H1 (cell line): Measurements from ENCODE around the gene RNU6-9. TPM values are rescaled to one million over a fixed set of nuclear protein-coding genes. Genes with fewer than 3 reads are reported as not detected.

Source experiments
- ATF3 ChIP-seq: IDR thresholded peaks from 2 replicates; pipeline ENCODE4 v1.6.1; 2011; ENCODE audit warnings: low read depth, mild to moderate bottlenecking, low read length; ENCODE audit not compliant: insufficient read depth
- POU5F1 ChIP-seq: IDR thresholded peaks from 2 replicates; pipeline ENCODE4 v1.6.1; 2011; ENCODE audit warnings: low read depth, mild to moderate bottlenecking, low read length, moderate library complexity
- SAP30 ChIP-seq: fragments of 300-600 bp; sonication (generic); IDR thresholded peaks from 2 replicates; pipeline ENCODE4 v1.7.1; 2012; ENCODE audit warnings: low read length, moderate library complexity, mild to moderate bottlenecking, inconsistent platforms; ENCODE audit not compliant: insufficient read depth, insufficient replicate concordance
- SUZ12 ChIP-seq: fragments of 200-600 bp; sonication (generic); IDR thresholded peaks from 2 replicates; pipeline ENCODE4 v1.6.1; 2012; ENCODE audit warnings: mild to moderate bottlenecking, inconsistent platforms, low read length, moderate library complexity, mixed read lengths
- polyA plus RNA-seq, 7 experiments: library from polyadenylated mRNA; depleted of rRNA in 3 of 7; stranded (reverse) in 5 of 7; unstranded in 2 of 7; fragments of >200 nt in 5 of 7; fragments of 200-250 nt in 2 of 7; gene quantifications; 1 replicate in 5 of 7; 2 replicates in 1 of 7; 4 replicates in 1 of 7; pipeline versions ENCODE4 v1.2.1 to v1.2.3, GENCODE V29; 2011 to 2013; ENCODE audit warnings: missing spikeins in 2 of 7, mixed read lengths in 2 of 7
- total RNA-seq: library from RNA; stranded (reverse); fragmentation: NEBNext Ultra II Directional; extraction: Animal tissue kit (Norgen Biotek cat#: 25700); gene quantifications from 2 replicates; pipeline ENCODE4 v1.2.1, GENCODE V29; 2021

RNU6-9 gene
- total and polyA plus RNA-seq, 2 of the 8 experiments (the other 6 are each of a cell fraction or from before 2014, with no cell fraction given): not detected

GRCh38 chr19:867855-868457, 25.3 kb upstream of the RNU6-9 start (continued):
- TF ChIP-seq SUZ12: no peak
- TF ChIP-seq POU5F1: no peak
- no peak for TF ChIP-seq ATF3
- no peak for TF ChIP-seq SAP30
